ENCODE results near the gene NRG3.

The NRG3 gene

GRCh38 chr10:82453678-82454293 is 578.8 kb downstream of the NRG3 start:
- Histone ChIP-seq H3K4me3 (ENCODE audit: low read depth, low read length) (no peak overlapping the region), H3K9me3 (ENCODE audit: control insufficient read depth, insufficient read depth, low read depth, low read length) (no peaks in the 10 kb centered on the region), H3K36me3 (ENCODE audit: control insufficient read depth in 2 of 2, insufficient read depth in 1 of 2, low read length in 2 of 2) (no peaks in the 10 kb centered on the region), H3K27ac (ENCODE audit: extremely low read depth, low read depth, low read length) (no peak overlapping the region), H3K4me1 (ENCODE audit: control insufficient read depth, insufficient read depth, low read length) (0 out of 2 replicates have a peak, but pooled peaks cover 5% of the 10 kb centered on the region)
- no peak for TF ChIP-seq GLIS2 (tag by site-specific recombination; IDR thresholded peaks at IDR 0.05)
- POLR2A ChIA-PET: no interaction called here
- CTCF ChIA-PET: interaction anchor here (0.6 kb wide), 1 partner anchor 577 kb away, joined by 3 read pairs; no protein-coding TSS in a partner anchor

- TF ChIP-seq ZNF2 (tag by site-specific recombination; IDR thresholded peaks at IDR 0.05) (no peak), ZNF133 (tag by site-specific recombination; IDR thresholded peaks at IDR 0.05) (no peak), ZNF561 (tag by site-specific recombination; IDR thresholded peaks at IDR 0.05; ENCODE audit: borderline replicate concordance) (no peak), ZNF555 (tag by site-specific recombination; conservative IDR thresholded peaks at IDR 0.05) (no peak), ZNF311 (tag by site-specific recombination; IDR thresholded peaks at IDR 0.05; ENCODE audit: borderline replicate concordance) (no peak), ZNF433 (tag by site-specific recombination; IDR thresholded peaks at IDR 0.05; ENCODE audit: low read depth) (no peak), ZNF184 (tag by site-specific recombination; IDR thresholded peaks at IDR 0.05) (no peak), PRDM4 (tag by site-specific recombination; IDR thresholded peaks at IDR 0.05) (no peak)
- TF ChIP-seq, protein P1, sequence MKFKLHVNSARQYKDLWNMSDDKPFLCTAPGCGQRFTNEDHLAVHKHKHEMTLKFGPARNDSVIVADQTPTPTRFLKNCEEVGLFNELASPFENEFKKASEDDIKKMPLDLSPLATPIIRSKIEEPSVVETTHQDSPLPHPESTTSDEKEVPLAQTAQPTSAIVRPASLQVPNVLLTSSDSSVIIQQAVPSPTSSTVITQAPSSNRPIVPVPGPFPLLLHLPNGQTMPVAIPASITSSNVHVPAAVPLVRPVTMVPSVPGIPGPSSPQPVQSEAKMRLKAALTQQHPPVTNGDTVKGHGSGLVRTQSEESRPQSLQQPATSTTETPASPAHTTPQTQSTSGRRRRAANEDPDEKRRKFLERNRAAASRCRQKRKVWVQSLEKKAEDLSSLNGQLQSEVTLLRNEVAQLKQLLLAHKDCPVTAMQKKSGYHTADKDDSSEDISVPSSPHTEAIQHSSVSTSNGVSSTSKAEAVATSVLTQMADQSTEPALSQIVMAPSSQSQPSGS (tag by site-specific recombination; IDR thresholded peaks at IDR 0.05; ENCODE audit: low read depth): no peak
- TF ChIP-seq, protein P2, sequence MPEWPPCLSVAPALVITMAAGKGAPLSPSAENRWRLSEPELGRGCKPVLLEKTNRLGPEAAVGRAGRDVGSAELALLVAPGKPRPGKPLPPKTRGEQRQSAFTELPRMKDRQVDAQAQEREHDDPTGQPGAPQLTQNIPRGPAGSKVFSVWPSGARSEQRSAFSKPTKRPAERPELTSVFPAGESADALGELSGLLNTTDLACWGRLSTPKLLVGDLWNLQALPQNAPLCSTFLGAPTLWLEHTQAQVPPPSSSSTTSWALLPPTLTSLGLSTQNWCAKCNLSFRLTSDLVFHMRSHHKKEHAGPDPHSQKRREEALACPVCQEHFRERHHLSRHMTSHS (tag by site-specific recombination; IDR thresholded peaks at IDR 0.05): no peak
- TF ChIP-seq, protein P3, sequence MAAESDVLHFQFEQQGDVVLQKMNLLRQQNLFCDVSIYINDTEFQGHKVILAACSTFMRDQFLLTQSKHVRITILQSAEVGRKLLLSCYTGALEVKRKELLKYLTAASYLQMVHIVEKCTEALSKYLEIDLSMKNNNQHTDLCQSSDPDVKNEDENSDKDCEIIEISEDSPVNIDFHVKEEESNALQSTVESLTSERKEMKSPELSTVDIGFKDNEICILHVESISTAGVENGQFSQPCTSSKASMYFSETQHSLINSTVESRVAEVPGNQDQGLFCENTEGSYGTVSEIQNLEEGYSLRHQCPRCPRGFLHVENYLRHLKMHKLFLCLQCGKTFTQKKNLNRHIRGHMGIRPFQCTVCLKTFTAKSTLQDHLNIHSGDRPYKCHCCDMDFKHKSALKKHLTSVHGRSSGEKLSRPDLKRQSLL (tag by site-specific recombination; IDR thresholded peaks at IDR 0.05): no peak
- Histone ChIP-seq H3K36me3 (ENCODE audit: control insufficient read depth in 2 of 2, insufficient read depth in 1 of 2, low read length in 2 of 2) (no peaks in the 10 kb centered on the region), H3K27ac (ENCODE audit: extremely low read depth, low read depth, low read length) (no peak overlapping the region), H3K4me3 (ENCODE audit: low read depth, low read length) (no peak overlapping the region), H3K4me1 (ENCODE audit: control insufficient read depth, insufficient read depth, low read length) (no peaks in the 10 kb centered on the region), H3K9me3 (ENCODE audit: control insufficient read depth, insufficient read depth, low read depth, low read length) (no peaks in the 10 kb centered on the region)
- CTCF ChIA-PET: interaction anchor here (0.6 kb wide), 1 partner anchor 223 kb away, joined by 3 read pairs; no protein-coding TSS in a partner anchor
- POLR2A ChIA-PET: no interaction called here
These were observed 588.0 kb downstream of the NRG3 start for GRCh38 chr10:82462910-82463551.

DNA sequence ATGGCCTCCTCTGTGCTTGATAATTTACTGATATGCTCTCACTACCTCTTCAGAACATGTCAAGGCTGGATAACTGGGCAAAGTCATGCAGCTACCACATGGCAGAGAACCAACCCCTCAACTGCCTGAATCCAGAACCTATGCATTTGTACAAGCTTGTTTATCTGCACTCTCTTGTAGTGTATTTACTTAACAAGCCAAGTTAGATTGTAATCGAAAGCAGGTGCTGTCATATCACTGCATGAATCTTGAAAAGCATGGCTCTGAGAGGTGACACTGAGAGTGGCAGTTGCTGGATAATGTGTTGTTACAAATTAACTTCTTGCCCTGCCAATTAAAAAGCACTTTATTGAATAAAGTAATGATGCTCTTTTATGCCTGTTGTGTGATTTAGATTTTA is 588.6 kb downstream of the NRG3 start:
- Histone ChIP-seq H3K36me3 (ENCODE audit: control insufficient read depth in 2 of 2, insufficient read depth in 1 of 2, low read length in 2 of 2) (no peaks in the 10 kb centered on the region), H3K4me1 (ENCODE audit: control insufficient read depth, insufficient read depth, low read length) (no peaks in the 10 kb centered on the region), H3K4me3 (ENCODE audit: low read depth, low read length) (no peak overlapping the region), H3K27ac (ENCODE audit: extremely low read depth, low read depth, low read length) (no peak overlapping the region), H3K9me3 (ENCODE audit: control insufficient read depth, insufficient read depth, low read depth, low read length) (no peaks in the 10 kb centered on the region)
- POLR2A ChIA-PET: no interaction called here
- CTCF ChIA-PET: no interaction called here
- TF ChIP-seq ZNF341 (tag by site-specific recombination; IDR thresholded peaks at IDR 0.05; ENCODE audit: low read depth) (no peak), ZNF175 (tag by site-specific recombination; IDR thresholded peaks at IDR 0.05) (no peak), MZF1 (tag by site-specific recombination; IDR thresholded peaks at IDR 0.05; ENCODE audit: borderline replicate concordance) (no peak), SETDB1 (IDR thresholded peaks at IDR 0.05; ENCODE audit: insufficient read length, low read length) (no peak), EGR2 (tag by site-specific recombination; IDR thresholded peaks at IDR 0.05; ENCODE audit: low read depth) (no peak), ZNF677 (tag by site-specific recombination; IDR thresholded peaks at IDR 0.05) (no peak), KLF7 (tag by site-specific recombination; IDR thresholded peaks at IDR 0.05; ENCODE audit: borderline replicate concordance) (no peak), ZNF777 (tag by site-specific recombination; IDR thresholded peaks at IDR 0.05; ENCODE audit: borderline replicate concordance) (no peak), ZSCAN23 (tag by site-specific recombination; IDR thresholded peaks at IDR 0.05) (no peak)
- TF ChIP-seq, protein P4, sequence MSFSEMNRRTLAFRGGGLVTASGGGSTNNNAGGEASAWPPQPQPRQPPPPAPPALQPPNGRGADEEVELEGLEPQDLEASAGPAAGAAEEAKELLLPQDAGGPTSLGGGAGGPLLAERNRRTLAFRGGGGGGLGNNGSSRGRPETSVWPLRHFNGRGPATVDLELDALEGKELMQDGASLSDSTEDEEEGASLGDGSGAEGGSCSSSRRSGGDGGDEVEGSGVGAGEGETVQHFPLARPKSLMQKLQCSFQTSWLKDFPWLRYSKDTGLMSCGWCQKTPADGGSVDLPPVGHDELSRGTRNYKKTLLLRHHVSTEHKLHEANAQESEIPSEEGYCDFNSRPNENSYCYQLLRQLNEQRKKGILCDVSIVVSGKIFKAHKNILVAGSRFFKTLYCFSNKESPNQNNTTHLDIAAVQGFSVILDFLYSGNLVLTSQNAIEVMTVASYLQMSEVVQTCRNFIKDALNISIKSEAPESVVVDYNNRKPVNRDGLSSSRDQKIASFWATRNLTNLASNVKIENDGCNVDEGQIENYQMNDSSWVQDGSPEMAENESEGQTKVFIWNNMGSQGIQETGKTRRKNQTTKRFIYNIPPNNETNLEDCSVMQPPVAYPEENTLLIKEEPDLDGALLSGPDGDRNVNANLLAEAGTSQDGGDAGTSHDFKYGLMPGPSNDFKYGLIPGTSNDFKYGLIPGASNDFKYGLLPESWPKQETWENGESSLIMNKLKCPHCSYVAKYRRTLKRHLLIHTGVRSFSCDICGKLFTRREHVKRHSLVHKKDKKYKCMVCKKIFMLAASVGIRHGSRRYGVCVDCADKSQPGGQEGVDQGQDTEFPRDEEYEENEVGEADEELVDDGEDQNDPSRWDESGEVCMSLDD (tag by site-specific recombination; IDR thresholded peaks at IDR 0.05): no peak

Data from HEK293 (cell line).